HG02642 (cell line): Measurements from ENCODE around the gene GUCA2B.

ENCODE experiments used
- ATAC-seq: cut with Tn5 transposase; IDR thresholded peaks from one replicate; pipeline ENCODE4 v1.9.1; 2021; ENCODE audit warnings: mild to moderate bottlenecking; ENCODE audit not compliant: unreplicated experiment, poor library complexity

GUCA2B gene

DNA sequence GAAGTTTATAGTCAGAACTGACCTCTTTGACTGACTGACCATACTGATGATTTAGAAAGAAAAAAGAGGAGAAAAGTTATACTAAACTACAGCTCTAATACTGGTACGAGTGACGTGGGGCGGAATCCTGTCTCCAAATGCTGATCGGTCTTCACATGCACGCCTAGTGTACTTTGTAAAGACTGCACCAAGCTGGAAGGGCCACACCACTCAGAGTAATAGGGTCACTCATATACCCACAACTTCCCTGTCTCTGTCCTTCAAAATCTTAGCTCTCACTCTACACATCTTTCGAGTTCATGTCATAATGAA, 30.7 kb downstream of the GUCA2B start:
- ATAC-seq = no peak

DNA sequence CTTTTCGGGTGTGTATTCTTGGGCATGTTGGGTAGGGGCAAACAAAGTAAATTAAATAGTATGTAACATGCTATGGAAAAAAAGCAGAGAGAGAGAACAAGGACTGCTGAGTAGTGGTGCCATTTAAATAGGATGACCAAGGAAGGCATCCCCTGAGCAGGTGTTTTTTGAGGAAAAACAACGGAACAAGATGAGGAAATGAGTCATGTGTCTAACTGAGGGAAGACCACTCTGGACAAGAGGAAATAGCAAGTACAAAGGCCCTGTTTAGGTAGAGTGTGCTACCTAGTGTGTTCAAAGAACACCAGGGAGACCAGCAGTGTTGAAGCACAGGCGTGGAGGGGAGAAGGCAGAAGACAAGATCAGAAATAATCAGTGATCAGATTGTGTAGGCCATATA, 31.4 kb downstream of the GUCA2B start:
- no peak for ATAC-seq

DNA sequence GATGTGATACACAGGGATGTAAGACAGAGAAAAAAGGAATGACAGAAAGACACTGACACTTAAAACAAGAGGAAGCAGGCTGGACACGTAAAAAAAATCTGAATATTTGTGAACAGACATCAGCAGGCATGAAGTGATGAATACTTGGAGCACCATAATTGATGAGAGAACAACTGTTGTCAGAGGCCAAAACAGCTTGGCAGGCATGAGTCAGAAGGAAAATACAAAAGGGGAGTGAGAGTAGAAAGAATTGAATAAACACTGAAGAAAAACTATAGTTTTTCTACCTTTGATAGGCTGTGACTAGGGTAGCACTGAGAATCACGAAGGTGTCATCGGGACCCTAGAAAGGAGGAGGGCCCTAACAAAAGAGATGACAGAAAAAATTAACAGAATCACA, 32.9 kb downstream of the GUCA2B start:
- ATAC-seq = no peak

DNA sequence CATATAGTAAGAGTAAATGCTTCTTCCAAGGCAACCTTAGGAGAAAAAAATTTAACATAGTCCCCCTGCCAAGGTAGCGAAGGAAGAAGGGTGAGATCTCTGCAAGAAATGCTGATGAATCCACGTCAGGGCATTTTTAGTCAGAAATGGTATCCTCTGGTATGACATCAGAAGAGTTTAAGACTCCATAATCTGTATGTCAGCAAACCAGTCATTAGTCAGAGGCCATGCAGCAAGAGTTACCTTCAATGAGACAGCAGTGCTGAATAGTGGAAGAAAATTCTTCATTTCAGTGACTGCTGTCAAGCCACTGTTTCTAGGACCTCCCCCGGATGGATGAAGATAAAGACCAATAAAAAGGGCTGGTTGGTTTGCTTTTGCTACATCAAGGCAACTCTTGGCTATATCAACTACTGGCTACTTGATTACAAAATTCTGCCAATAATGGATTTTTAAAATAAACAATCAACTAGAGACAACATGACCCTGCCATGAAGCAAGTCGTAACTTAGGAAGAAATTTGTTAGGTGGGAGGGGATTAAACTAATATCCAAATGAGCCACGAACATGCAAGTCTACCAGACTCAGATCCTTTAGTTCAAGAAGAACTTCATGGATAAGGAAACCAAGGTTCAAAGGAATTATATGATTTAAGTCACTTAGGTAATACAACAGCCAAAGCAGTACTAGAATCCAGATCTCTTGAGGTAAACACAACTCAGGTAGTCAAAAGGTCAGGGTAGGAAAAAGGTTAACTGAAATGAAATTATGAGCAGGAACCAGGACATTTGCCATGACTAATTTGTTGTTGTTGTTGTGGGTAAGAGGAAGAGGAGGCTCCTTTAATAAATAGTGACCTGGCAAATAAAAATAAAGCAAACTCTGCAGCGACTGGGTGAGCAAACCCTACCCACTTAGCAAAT, 37.0 kb downstream of the GUCA2B start:
- no peak for ATAC-seq

DNA sequence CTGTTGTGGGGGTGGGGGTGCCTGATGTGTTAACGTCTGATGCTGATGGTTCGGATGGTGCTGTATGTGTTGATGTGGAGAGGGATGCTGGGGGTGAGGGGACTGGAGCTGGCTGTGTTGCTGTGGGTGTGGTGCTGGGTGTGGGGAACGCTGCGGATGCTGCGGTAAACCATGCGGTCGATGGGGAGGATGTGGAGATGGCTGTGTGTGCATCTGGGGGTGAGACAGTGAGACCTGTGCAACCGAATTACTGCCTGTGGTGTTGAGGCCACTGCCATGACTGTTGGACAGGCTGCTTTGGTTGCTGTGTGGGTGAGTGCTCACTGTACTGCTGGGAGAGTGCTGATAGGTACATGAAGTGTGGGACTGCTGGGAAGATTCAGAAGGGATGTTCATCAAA, 38.1 kb downstream of the GUCA2B start:
- ATAC-seq = no peak

DNA sequence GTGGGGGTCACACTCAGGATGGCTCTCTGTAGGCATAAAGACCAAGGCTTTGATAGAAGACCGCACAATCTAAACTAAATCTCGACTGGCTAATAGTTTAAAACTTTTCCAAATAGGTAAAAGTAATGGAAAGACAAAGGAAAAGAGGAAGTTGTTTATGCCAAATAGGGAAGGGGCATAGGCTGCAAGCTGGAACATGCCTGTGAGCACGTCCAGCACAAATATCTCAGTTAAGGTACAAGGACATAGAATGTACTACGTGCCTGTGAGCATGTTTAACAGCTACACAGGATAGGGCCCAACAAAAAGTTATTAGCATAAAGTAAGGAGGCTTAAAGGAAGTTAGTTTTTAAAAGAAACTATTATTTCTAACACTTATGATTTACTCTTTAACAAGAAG, 38.9 kb downstream of the GUCA2B start:
- ATAC-seq = no peak

DNA sequence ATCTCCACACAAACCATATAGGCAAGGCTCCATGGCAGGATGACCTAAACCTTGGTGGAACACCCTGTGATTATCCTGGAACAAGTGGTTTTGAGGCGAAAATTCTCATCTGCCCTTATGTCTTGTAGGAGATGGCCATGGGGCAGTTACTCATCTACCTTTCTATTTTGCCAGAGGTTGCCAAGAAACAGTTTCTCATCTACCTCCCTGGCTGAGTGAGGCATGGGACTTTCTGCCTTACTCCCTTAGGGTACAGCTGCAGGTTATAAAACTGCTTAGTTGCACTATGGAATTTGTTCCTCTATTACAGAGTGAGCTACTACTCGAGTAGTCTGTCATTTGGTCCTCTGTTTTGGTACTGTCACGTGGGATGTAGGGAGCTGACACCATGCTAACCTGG, 42.6 kb downstream of the GUCA2B start:
- no peak for ATAC-seq

DNA sequence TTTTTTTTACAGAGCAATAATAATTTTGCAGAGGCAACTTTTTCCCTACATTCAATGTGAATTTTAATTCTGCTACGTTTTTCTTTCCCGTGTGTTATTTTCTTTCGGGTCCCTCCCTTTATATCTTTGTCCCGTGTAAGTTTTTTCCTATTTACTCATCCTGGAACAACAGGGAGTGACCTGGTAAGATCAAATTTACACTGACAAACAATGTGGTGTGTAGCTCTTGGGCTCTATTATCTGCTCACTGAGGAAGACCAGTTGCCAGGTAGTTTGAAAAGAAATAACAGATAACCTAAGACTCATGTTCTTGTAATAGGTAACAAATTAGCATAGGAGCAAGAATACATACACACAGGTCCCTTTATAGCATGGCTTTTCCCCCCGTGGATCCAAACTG, 45.0 kb downstream of the GUCA2B start:
- no peak for ATAC-seq

DNA sequence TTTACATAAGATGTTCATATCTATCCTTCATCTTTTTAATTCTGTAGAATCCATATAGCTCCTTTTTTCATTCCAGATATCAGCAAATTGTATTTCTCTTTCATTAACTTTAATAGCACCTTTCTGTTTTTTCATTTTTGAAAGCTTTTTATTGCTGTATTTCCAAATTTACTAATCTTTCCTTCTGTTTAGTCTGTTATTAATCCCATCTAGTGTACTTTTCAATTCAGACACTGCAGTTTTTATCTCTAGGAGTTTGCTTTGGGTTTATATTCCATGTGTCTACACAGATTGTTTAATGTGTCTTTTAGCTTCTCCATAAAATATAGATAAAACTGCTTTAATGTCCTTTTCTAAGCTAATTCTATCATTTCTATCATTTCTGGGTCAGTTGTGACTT, 48.8 kb downstream of the GUCA2B start:
- no peak for ATAC-seq
